ENCODE data around the gene ATP8A1. TPM values are rescaled to one million over a fixed set of nuclear protein-coding genes. Genes with fewer than 3 reads are reported as not detected.

ATP8A1 gene
- total and polyA plus RNA-seq, 8 donors: 4.8 to 15.3 (median 10.8) TPM

DNA sequence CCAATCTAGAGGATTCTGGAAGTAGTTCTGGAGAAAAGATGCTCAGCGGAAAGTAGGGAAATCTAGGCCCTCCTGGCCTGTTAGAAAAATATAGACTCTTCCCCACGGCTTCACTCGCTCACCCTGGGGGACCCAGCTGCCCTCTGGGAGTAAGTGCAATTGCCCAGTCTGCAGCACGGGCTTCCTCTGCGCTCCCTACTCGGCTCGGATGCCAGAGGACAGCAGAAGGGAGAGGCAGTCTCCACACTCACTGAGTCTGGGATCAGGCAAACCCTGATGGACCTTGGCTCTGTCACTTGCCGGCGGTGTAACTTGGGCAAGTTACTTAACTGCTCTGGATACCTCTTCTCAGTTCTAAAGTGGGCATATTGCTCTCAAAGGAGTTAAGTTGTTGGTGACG is 257.5 kb downstream of the ATP8A1 start:
- intact Hi-C loops (cut with DNase I): no loop called here
- 12 to 17% methylated on average over 10 of the region's 10 CpGs for WGBS, 2 donors
- Histone ChIP-seq H3K4me1 (no peaks in the 10 kb centered on the region), H3K9me3 (no peaks in the 10 kb centered on the region), H3K36me3 (no peaks in the 10 kb centered on the region), H3K27ac (no peak overlapping the region), H3K4me3 (peak overlapping the region in 1 of 4 donors; percentile 59), H3K27me3 (peaks cover 3 to 43% (median 10%) of the 10 kb centered on the region in 4 donors)
- DNase-seq (no peak), ATAC-seq (no peak), FAIRE-seq (no peak)
- TF ChIP-seq, protein P1, sequence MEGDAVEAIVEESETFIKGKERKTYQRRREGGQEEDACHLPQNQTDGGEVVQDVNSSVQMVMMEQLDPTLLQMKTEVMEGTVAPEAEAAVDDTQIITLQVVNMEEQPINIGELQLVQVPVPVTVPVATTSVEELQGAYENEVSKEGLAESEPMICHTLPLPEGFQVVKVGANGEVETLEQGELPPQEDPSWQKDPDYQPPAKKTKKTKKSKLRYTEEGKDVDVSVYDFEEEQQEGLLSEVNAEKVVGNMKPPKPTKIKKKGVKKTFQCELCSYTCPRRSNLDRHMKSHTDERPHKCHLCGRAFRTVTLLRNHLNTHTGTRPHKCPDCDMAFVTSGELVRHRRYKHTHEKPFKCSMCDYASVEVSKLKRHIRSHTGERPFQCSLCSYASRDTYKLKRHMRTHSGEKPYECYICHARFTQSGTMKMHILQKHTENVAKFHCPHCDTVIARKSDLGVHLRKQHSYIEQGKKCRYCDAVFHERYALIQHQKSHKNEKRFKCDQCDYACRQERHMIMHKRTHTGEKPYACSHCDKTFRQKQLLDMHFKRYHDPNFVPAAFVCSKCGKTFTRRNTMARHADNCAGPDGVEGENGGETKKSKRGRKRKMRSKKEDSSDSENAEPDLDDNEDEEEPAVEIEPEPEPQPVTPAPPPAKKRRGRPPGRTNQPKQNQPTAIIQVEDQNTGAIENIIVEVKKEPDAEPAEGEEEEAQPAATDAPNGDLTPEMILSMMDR (IDR thresholded peaks at IDR 0.05): no peak

DNA sequence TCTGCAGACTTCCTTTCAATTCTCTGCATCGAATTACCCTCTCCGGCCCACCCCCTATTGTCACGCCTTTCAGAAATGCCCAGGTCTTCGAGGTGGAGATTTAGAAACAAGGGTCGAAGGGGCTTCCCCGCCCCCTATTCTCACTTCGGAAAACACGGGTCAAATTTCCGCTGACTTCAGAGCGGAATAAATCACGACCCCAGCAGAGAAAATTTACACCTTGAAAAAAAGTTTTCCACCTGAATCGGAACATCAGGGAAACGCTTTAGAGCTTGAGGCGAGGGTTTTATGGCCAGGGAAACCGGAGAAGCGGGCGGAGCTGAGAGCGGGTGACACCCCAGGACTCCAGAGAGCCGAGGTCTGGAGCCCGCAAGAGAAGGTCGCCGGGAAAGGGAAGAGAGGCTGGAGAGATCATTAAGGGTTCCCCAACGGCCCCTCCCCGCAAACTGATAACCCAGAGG is 258.0 kb downstream of the ATP8A1 start:
- FAIRE-seq (no peak), DNase-seq (no peak)
- peaks cover 3 to 43% (median 10%) of the 10 kb centered on the region in 4 donors for H3K27me3 ChIP-seq

DNA sequence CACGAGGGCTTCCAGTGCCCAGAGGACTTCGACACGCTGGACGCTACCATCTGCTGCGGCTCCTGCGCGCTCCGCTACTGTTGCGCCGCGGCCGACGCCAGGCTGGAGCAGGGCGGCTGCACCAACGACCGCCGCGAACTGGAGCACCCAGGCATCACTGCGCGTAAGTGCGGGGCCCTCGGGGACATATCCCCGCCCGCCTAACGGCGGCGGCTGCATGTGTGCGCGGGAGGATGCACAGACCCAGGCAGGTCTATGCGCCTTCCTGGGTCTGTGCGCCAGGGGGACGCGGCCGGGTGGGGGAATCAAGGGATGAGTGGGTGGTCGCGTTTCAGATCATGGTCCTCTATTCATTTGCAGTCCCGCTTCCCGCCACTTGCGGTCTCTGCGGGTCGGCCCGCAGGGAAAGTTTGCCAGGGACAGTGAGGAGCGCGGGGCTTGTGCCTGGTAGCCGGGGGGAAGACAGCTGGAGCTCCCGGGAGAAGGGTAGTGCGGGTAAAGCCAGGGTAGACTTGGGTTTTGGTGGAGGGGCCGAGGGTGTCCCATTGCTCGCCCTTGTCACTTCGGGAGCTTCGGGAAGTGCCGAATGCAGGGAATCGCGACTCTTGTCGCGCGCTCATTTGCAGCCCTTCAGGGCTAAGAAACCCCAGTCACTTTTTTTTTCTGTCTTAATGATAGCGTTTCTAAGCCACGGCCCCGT is 258.6 kb downstream of the ATP8A1 start:
- ATAC-seq: peak; percentile 38 to 60 (median 52)
- Histone ChIP-seq H3K9me3 (no peaks in the 10 kb centered on the region), H3K36me3 (no peaks in the 10 kb centered on the region), H3K27ac (no peak overlapping the region), H3K4me1 (no peaks in the 10 kb centered on the region), H3K27me3 (peaks cover 3 to 43% (median 10%) of the 10 kb centered on the region in 4 donors), H3K4me3 (peak overlapping the region; percentile 23 to 59 (median 28))
- TF ChIP-seq, protein P1 (IDR thresholded peaks at IDR 0.05): no peak
- intact Hi-C loops (cut with DNase I): no loop called here
- 1 to 2% methylated on average over 60 of the region's 60 CpGs for WGBS, 2 donors
- no peak for FAIRE-seq
- DNase-seq: peak in 1 of 6 donors; percentile 74

More for the DNA sequence above, 258.0 kb downstream of the ATP8A1 start:
- Histone ChIP-seq H3K9me3 (no peaks in the 10 kb centered on the region), H3K4me3 (peak overlapping the region in 2 of 4 donors; percentile 33 to 59), H3K4me1 (no peaks in the 10 kb centered on the region), H3K27ac (no peak overlapping the region), H3K36me3 (no peaks in the 10 kb centered on the region)
- intact Hi-C loops (cut with DNase I): no loop called here
- WGBS, 2 donors: 5 to 8% methylated on average over 24 of the region's 24 CpGs
- peak in 3 of 4 donors; percentile 14 to 22 (median 21) for ATAC-seq
- TF ChIP-seq, protein P1 (IDR thresholded peaks at IDR 0.05): no peak

DNA sequence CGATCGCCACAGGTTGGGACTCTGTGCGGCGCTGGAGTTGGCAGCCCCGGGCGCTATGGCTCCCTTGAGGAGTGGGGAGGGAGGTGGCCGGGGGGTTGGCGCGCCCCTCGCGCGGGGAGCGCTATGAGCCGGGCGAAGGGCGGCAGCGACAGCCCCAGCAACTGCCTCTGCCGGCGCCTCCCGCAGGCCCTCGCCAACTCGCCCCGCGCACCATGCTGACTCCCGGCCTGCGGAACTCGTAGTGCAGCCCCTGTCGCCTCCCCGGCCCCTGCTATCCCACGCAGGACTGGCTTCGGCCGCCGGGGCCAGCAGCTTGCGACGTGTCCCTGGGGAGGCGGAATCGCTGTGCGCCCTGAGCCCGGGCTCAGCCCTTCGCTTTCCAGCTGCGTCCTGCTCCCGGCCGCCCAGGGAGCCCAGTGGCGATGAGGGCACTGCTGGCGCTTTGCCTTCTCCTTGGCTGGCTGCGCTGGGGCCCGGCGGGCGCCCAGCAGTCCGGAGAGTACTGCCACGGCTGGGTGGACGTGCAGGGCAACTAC is 259.2 kb downstream of the ATP8A1 start:
- Histone ChIP-seq H3K27ac (no peak overlapping the region), H3K4me1 (no peaks in the 10 kb centered on the region), H3K9me3 (no peaks in the 10 kb centered on the region), H3K4me3 (peak overlapping the region; percentile 23 to 59 (median 28)), H3K27me3 (peaks cover 3 to 43% (median 10%) of the 10 kb centered on the region in 4 donors), H3K36me3 (no peaks in the 10 kb centered on the region)
- TF ChIP-seq, protein P1 (IDR thresholded peaks at IDR 0.05): no peak
- WGBS, 2 donors: 1% methylated on average over 30 to 52 of the region's 52 CpGs
- intact Hi-C loops (cut with DNase I): no loop called here
- FAIRE-seq (no peak), ATAC-seq (peak; percentile 60 to 71 (median 62)), DNase-seq (peak in 5 of 6 donors; percentile 20 to 75 (median 47))
